ENCODE measurements around the gene ADA.

DNA sequence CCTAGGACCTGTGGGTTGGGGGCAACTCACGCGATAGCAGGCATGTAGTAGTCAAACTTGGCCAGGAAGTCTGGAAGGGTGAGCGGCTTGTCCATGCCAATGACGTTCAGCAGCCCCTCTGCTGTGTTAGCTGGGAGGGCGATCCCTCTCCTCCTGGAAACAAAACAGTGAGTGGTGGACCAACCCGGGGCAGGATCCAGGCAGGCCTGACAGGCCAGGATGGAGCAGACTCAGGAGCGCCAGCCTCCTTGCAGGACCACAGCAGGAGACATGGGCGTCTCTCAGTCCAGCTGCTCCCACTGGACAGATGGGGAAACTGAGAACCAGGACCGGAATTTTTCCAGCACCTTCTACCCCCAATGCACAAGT lies 22.5 kb downstream of the ADA start:
- TF ChIP-seq, protein P1, sequence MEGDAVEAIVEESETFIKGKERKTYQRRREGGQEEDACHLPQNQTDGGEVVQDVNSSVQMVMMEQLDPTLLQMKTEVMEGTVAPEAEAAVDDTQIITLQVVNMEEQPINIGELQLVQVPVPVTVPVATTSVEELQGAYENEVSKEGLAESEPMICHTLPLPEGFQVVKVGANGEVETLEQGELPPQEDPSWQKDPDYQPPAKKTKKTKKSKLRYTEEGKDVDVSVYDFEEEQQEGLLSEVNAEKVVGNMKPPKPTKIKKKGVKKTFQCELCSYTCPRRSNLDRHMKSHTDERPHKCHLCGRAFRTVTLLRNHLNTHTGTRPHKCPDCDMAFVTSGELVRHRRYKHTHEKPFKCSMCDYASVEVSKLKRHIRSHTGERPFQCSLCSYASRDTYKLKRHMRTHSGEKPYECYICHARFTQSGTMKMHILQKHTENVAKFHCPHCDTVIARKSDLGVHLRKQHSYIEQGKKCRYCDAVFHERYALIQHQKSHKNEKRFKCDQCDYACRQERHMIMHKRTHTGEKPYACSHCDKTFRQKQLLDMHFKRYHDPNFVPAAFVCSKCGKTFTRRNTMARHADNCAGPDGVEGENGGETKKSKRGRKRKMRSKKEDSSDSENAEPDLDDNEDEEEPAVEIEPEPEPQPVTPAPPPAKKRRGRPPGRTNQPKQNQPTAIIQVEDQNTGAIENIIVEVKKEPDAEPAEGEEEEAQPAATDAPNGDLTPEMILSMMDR (IDR thresholded peaks at IDR 0.05): no peak
- no peak for TF ChIP-seq POLR2A (IDR thresholded peaks at IDR 0.05)

All from Peyer's patch (tissue), 4 donors.